ENCODE results near the gene PPT1.

Gene PPT1

GRCh38 chr1:40079774-40080400, 17.2 kb downstream of the PPT1 start:
- TF ChIP-seq CTCF (IDR thresholded peaks at IDR 0.05; ENCODE audit: low read depth, low read length, missing control alignments), result no peak
- in situ Hi-C loops (cut with HindIII; ENCODE audit: low sequenced_read_pairs), result no loop called here
- DNase-seq (ENCODE audit: low read depth), result no peak
- no peak overlapping the region for H3K4me3 ChIP-seq (ENCODE audit: low read depth, low read length)

GRCh38 chr1:40078512-40079333, 18.3 kb downstream of the PPT1 start:
- TF ChIP-seq CTCF (IDR thresholded peaks at IDR 0.05; ENCODE audit: low read depth, low read length, missing control alignments), result peak; percentile 84
- no peak overlapping the region for H3K4me3 ChIP-seq (ENCODE audit: low read depth, low read length)
- DNase-seq (ENCODE audit: low read depth), result peak; percentile 26
- in situ Hi-C loops (cut with HindIII; ENCODE audit: low sequenced_read_pairs), result no loop called here

GRCh38 chr1:40076895-40077312, 20.1 kb downstream of the PPT1 start:
- in situ Hi-C loops (cut with HindIII; ENCODE audit: low sequenced_read_pairs), result no loop called here
- no peak for DNase-seq (ENCODE audit: low read depth)
- H3K4me3 ChIP-seq (ENCODE audit: low read depth, low read length), result no peak overlapping the region
- no peak for TF ChIP-seq CTCF (IDR thresholded peaks at IDR 0.05; ENCODE audit: low read depth, low read length, missing control alignments)

GRCh38 chr1:40075266-40075665, 21.8 kb downstream of the PPT1 start:
- no peak for TF ChIP-seq CTCF (IDR thresholded peaks at IDR 0.05; ENCODE audit: low read depth, low read length, missing control alignments)
- no peak overlapping the region for H3K4me3 ChIP-seq (ENCODE audit: low read depth, low read length)
- in situ Hi-C loops (cut with HindIII; ENCODE audit: low sequenced_read_pairs), result no loop called here
- DNase-seq (ENCODE audit: low read depth), result no peak

- in situ Hi-C loops (cut with HindIII; ENCODE audit: low sequenced_read_pairs), result no loop called here
- H3K4me3 ChIP-seq (ENCODE audit: low read depth, low read length), result no peak overlapping the region
- no peak for TF ChIP-seq CTCF (IDR thresholded peaks at IDR 0.05; ENCODE audit: low read depth, low read length, missing control alignments)
- no peak for DNase-seq (ENCODE audit: low read depth)
These were observed 24.0 kb downstream of the PPT1 start for GRCh38 chr1:40073062-40073461.

GRCh38 chr1:40072142-40072541, 24.9 kb downstream of the PPT1 start:
- H3K4me3 ChIP-seq (ENCODE audit: low read depth, low read length), result no peak overlapping the region
- no peak for DNase-seq (ENCODE audit: low read depth)
- TF ChIP-seq CTCF (IDR thresholded peaks at IDR 0.05; ENCODE audit: low read depth, low read length, missing control alignments), result no peak
- in situ Hi-C loops (cut with HindIII; ENCODE audit: low sequenced_read_pairs), result no loop called here
